Measurements from ENCODE around the gene TSC22D2. TPM values are rescaled to one million over a fixed set of nuclear protein-coding genes. Genes with fewer than 3 reads are reported as not detected.

Gene TSC22D2
- total RNA-seq, 3 donors from 2014 or later = 21.8 to 35.5 (median 31.3) TPM

- TF ChIP-seq CTCF (IDR thresholded peaks at IDR 0.05) = no peak
- H3K9me3 ChIP-seq = no peaks in the 10 kb centered on the region
- H3K36me3 ChIP-seq (ENCODE audit: low read depth) = no peaks in the 10 kb centered on the region
- peak in 1 of 3 donors; percentile 50 for DNase-seq
- peaks cover 6% of the 10 kb centered on the region for H3K4me1 ChIP-seq (ENCODE audit: low read depth)
- intact Hi-C loops (cut with DNase I, micrococcal nuclease) = no loop called here
- ATAC-seq = peak; percentile 42
- no peak overlapping the region for H3K4me3 ChIP-seq
Measured at GRCh38 chr3:150453353-150453752, 45.3 kb downstream of the TSC22D2 start.

- no peak overlapping the region for H3K4me3 ChIP-seq
- H3K36me3 ChIP-seq (ENCODE audit: low read depth) = no peaks in the 10 kb centered on the region
- intact Hi-C loops (cut with DNase I, micrococcal nuclease) = no loop called here
- no peak for DNase-seq
- H3K4me1 ChIP-seq (ENCODE audit: low read depth) = peaks cover 6% of the 10 kb centered on the region
- no peak for TF ChIP-seq CTCF (IDR thresholded peaks at IDR 0.05)
- ATAC-seq = peak; percentile 80
- no peaks in the 10 kb centered on the region for H3K9me3 ChIP-seq
Measured at GRCh38 chr3:150454085-150454484, 46.0 kb downstream of the TSC22D2 start.

- Histone ChIP-seq H3K9me3 (no peaks in the 10 kb centered on the region), H3K36me3 (ENCODE audit: low read depth) (no peaks in the 10 kb centered on the region), H3K4me3 (no peak overlapping the region), H3K4me1 (ENCODE audit: low read depth) (peaks cover 6% of the 10 kb centered on the region)
- no peak for DNase-seq
- no peak for ATAC-seq
- intact Hi-C loops (cut with DNase I, micrococcal nuclease) = no loop called here
- no peak for TF ChIP-seq CTCF (IDR thresholded peaks at IDR 0.05)
Measured at GRCh38 chr3:150454622-150455021, 46.5 kb downstream of the TSC22D2 start.

- DNase-seq = no peak
- Histone ChIP-seq H3K4me1 (ENCODE audit: low read depth) (peaks cover 6% of the 10 kb centered on the region), H3K4me3 (no peak overlapping the region), H3K9me3 (no peaks in the 10 kb centered on the region), H3K36me3 (ENCODE audit: low read depth) (no peaks in the 10 kb centered on the region)
- TF ChIP-seq CTCF (IDR thresholded peaks at IDR 0.05) = no peak
- intact Hi-C loops (cut with DNase I, micrococcal nuclease) = no loop called here
- no peak for ATAC-seq
Measured at GRCh38 chr3:150455341-150455740, 47.2 kb downstream of the TSC22D2 start.

GRCh38 chr3:150458001-150458400, 49.9 kb downstream of the TSC22D2 start:
- peaks cover 6% of the 10 kb centered on the region for H3K4me1 ChIP-seq (ENCODE audit: low read depth)
- no peak for TF ChIP-seq CTCF (IDR thresholded peaks at IDR 0.05)
- H3K4me3 ChIP-seq = no peak overlapping the region
- no peaks in the 10 kb centered on the region for H3K36me3 ChIP-seq (ENCODE audit: low read depth)
- ATAC-seq = no peak
- no peaks in the 10 kb centered on the region for H3K9me3 ChIP-seq
- intact Hi-C loops (cut with DNase I, micrococcal nuclease) = no loop called here
- no peak for DNase-seq

- TF ChIP-seq CTCF (IDR thresholded peaks at IDR 0.05) = no peak
- intact Hi-C loops (cut with DNase I, micrococcal nuclease) = no loop called here
- H3K4me1 ChIP-seq (ENCODE audit: low read depth) = no peaks in the 10 kb centered on the region
- no peaks in the 10 kb centered on the region for H3K36me3 ChIP-seq (ENCODE audit: low read depth)
- no peak overlapping the region for H3K4me3 ChIP-seq
- H3K9me3 ChIP-seq = no peaks in the 10 kb centered on the region
- DNase-seq (no peak), ATAC-seq (no peak)
Measured at GRCh38 chr3:150460484-150460883, 52.4 kb downstream of the TSC22D2 start.
